ENCODE measurements around the gene ZNF268.

DNA sequence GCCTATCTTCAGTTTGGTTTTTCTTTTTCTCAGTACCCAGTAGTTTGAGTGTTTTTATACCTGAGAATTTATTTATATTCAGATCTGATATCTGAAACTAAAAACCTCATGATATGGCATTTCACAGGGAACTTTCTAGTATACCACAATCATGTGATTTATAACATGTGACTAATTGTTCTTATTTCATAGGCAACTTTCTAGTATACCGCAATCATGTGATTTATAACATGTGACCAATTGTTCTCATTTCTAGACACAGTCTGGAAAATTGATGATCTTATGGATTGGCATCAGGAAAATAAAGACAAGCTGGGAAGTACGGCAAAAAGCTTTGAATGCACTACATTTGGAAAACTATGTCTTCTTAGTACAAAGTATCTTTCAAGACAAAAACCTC, 20.6 kb downstream of the ZNF268 start:
- TF ChIP-seq, protein P1, sequence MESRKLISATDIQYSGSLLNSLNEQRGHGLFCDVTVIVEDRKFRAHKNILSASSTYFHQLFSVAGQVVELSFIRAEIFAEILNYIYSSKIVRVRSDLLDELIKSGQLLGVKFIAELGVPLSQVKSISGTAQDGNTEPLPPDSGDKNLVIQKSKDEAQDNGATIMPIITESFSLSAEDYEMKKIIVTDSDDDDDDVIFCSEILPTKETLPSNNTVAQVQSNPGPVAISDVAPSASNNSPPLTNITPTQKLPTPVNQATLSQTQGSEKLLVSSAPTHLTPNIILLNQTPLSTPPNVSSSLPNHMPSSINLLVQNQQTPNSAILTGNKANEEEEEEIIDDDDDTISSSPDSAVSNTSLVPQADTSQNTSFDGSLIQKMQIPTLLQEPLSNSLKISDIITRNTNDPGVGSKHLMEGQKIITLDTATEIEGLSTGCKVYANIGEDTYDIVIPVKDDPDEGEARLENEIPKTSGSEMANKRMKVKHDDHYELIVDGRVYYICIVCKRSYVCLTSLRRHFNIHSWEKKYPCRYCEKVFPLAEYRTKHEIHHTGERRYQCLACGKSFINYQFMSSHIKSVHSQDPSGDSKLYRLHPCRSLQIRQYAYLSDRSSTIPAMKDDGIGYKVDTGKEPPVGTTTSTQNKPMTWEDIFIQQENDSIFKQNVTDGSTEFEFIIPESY (CRISPR knock-in tag; IDR thresholded peaks at IDR 0.05) = no peak
- TF ChIP-seq RARA (CRISPR knock-in tag; IDR thresholded peaks at IDR 0.05) = no peak
- no peak for TF ChIP-seq ZNF280B (CRISPR knock-in tag; IDR thresholded peaks at IDR 0.05; ENCODE audit: borderline replicate concordance)
- TF ChIP-seq, protein P2, sequence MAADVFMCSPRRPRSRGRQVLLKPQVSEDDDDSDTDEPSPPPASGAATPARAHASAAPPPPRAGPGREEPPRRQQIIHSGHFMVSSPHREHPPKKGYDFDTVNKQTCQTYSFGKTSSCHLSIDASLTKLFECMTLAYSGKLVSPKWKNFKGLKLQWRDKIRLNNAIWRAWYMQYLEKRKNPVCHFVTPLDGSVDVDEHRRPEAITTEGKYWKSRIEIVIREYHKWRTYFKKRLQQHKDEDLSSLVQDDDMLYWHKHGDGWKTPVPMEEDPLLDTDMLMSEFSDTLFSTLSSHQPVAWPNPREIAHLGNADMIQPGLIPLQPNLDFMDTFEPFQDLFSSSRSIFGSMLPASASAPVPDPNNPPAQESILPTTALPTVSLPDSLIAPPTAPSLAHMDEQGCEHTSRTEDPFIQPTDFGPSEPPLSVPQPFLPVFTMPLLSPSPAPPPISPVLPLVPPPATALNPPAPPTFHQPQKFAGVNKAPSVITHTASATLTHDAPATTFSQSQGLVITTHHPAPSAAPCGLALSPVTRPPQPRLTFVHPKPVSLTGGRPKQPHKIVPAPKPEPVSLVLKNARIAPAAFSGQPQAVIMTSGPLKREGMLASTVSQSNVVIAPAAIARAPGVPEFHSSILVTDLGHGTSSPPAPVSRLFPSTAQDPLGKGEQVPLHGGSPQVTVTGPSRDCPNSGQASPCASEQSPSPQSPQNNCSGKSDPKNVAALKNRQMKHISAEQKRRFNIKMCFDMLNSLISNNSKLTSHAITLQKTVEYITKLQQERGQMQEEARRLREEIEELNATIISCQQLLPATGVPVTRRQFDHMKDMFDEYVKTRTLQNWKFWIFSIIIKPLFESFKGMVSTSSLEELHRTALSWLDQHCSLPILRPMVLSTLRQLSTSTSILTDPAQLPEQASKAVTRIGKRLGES (CRISPR knock-in tag; IDR thresholded peaks at IDR 0.05; ENCODE audit: borderline replicate concordance) = no peak
- no peak for TF ChIP-seq ZNF207 (IDR thresholded peaks at IDR 0.05; ENCODE audit: borderline replicate concordance)
- TF ChIP-seq ZBTB40 (IDR thresholded peaks at IDR 0.05) = no peak
- TF ChIP-seq ZBTB40 (CRISPR knock-in tag; IDR thresholded peaks at IDR 0.05) = no peak
- no peak for TF ChIP-seq POLR2A (IDR thresholded peaks at IDR 0.05; ENCODE audit: insufficient read depth in 1 of 2, low read depth in 2 of 2, low read length in 2 of 2)
- no peak for TF ChIP-seq DPF2 (CRISPR knock-in tag; IDR thresholded peaks at IDR 0.05; ENCODE audit: borderline replicate concordance, low read depth)
- TF ChIP-seq CTCF (CRISPR knock-in tag; IDR thresholded peaks at IDR 0.05) = no peak
- no peak for TF ChIP-seq ZKSCAN1 (IDR thresholded peaks at IDR 0.05; ENCODE audit: low read length)
- no peak for TF ChIP-seq YY1 (IDR thresholded peaks at IDR 0.05; ENCODE audit: insufficient read depth, insufficient replicate concordance, low read depth, low read length)
- no peak for TF ChIP-seq TAF1 (CRISPR knock-in tag; IDR thresholded peaks at IDR 0.05)

Data from HepG2 (cell line).